Endothelial cell of hepatic sinusoid (primary cell): ENCODE results near the gene C2orf72.

Source experiments
- in situ Hi-C: cut with HindIII; loops from 2 replicates; pipeline ENCODE4 v1.10.0; 2017; ENCODE audit warnings: low sequenced_read_pairs

Gene C2orf72

DNA sequence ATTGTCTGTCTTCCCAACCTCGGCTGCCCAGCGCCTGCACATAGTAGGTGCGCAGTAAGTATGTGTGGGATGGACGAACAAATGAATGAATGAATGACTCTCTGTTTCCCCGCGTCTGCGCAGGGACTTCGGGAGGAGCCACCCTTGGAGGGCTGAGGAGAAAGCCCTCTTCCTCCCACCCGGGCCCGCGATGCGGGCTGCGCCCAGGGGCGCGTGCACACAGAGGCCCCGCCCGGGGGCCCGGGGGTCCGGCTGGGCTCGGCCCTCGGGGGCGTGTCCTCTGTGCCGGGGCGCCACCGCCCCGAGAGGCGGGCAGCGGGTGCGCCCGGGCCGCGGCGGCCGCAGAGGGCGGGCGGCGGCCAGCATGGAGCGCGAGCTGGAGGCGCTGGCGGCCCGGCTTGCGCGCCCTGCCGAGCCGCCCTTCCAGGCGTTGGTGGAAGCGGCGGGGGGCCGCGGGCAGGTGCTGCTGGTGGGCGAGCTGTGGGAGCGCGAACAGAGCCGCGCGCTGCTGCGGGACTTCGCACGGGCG lies at the start of gene C2orf72:
TSS of gene C2orf72 (plus strand) at position 322 of the 529 bp plus-strand sequence. CDS start at position 365, 43 bp downstream.
- in situ Hi-C loops = no loop called here

- in situ Hi-C loops = no loop called here
Observed at GRCh38 chr2:230989731-230990130, 47.6 kb upstream of the C2orf72 start.

- in situ Hi-C loops = no loop called here
Observed at GRCh38 chr2:230990131-230990898, 47.0 kb upstream of the C2orf72 start.

GRCh38 chr2:230990899-230991150 lies 46.5 kb upstream of the C2orf72 start:
- in situ Hi-C loops = no loop called here

- in situ Hi-C loops = no loop called here
Observed at GRCh38 chr2:230991598-230991997, 45.7 kb upstream of the C2orf72 start.

- in situ Hi-C loops = no loop called here
Observed at GRCh38 chr2:230995821-230996220, 41.5 kb upstream of the C2orf72 start, which contains the start of gene SPATA3. Gene SPATA3, plus strand, starts transcription at chr2:230996121. Its CDS starts 113 bp downstream, at chr2:230996234.

- in situ Hi-C loops = no loop called here
Observed at GRCh38 chr2:230996661-230997060, 40.7 kb upstream of the C2orf72 start.

DNA sequence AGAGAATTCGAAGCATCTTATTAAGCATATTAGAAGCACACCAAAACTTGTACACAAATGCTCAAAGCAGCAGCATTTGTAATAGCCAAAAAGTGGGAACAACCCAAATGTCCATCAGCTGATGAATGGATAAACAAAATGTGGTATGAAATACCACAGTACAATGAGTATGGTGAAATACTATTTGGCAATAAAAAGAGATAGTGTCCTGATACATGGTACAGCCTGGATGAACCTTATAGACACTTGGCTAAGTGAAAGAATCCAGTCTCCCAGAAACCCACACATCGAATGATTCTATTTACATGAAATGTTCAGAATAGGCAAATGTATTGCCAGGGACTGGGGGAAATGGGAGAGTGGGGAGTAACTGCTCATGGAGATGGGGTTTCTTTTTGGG lies 38.4 kb upstream of the C2orf72 start:
- in situ Hi-C loops = no loop called here

GRCh38 chr2:230999477-230999876 lies 37.8 kb upstream of the C2orf72 start:
- in situ Hi-C loops = no loop called here

DNA sequence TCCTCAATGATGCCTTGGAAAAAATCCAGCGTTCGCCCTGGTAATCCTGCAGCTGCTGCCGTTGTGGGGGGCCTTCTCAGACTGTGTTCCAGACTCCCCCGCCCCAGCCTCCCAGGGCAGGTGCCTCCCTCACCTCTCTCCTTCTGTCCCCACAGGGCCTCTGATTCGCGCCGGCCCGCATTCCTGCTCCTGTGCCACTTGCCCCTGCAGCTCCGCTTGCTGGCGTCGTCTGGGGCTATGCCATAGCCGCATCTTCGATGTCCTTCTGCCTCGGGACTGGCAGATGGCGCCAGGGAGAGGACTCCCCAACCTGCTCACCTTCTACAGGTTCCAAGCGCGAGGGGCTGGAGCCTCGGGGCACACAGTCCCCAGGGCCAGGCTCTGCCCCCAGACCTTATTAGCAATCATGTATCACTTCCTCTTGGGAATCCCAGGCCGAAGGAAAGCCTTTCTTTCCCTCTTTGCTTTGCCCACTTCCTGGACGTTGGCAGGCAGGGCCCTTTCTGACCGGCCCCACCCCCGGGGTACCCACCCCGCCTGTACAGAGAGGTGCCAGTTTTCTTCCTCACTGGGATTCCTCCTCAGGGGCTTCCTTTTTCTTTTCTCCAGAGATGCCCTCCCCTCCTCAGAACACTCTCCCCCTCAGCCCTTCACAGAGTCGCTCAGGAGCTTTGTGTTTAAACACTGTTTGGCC lies 37.0 kb upstream of the C2orf72 start:
- in situ Hi-C loops = loop anchor here (5.0 kb wide), 3 partner anchors 42 to 123 kb away; no protein-coding TSS in a partner anchor

DNA sequence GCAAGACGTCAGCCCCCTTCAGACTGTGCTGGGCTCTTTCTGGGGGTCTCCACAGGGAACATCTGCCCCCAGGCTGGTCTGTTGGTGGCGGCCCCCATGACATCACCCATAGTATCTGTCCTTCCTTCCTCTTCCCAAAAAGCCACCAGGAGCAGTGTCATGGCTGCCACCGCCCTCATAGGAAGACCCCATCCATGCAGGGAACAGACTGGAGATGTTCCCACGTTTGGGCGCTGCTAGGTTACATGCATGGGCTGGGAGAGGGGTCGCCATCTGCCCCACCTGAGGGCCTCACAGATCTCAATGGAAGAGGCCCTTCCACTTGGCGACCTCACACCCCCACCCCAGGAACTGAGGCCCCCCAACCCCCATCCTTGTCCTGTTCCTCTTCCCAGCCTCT lies 36.3 kb upstream of the C2orf72 start:
- in situ Hi-C loops = loop anchor here (5.0 kb wide), 3 partner anchors 41 to 124 kb away; no protein-coding TSS in a partner anchor

DNA sequence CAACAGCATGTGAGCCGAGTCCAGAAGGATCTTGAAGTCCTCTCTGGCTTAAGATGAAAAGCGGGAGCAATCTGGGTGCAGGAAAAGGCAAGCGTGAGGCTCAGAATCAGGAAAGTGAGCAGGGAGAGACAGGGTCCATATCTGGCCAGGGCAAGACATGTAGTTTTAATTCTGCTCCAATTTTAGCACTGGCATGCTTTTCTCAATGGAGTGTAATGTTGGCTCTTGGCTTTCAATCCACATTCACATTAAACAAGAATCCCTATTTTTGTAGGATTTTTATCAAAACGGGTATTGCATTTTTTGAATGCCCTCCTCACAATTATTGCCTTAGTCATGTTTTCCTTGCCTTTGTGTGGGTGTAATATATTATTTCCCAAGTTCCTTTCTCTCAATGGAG lies 35.4 kb upstream of the C2orf72 start:
- in situ Hi-C loops = loop anchor here (5.0 kb wide), 3 partner anchors 40 to 125 kb away; no protein-coding TSS in a partner anchor

DNA sequence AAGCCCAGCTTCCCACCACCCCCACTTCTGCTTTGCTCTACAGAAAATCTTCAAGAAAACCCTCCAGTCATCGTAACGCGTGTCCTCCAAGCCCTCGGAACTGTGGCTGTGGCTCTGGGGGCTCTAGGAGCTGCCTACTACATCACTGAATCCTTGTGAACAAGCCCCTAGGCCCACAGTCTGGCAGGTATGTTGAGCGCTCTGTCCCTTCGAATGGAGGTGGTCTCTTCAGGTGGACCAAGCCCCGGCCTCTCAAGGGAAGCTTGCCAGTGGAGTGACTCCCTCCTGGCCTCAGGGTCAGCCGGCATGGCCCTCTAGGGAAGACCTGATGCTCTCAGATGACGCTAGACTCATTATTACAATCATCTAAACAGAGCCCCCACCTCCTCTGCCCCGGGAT lies 34.7 kb upstream of the C2orf72 start:
- in situ Hi-C loops = loop anchor here (5.0 kb wide), 3 partner anchors 40 to 125 kb away; no protein-coding TSS in a partner anchor

DNA sequence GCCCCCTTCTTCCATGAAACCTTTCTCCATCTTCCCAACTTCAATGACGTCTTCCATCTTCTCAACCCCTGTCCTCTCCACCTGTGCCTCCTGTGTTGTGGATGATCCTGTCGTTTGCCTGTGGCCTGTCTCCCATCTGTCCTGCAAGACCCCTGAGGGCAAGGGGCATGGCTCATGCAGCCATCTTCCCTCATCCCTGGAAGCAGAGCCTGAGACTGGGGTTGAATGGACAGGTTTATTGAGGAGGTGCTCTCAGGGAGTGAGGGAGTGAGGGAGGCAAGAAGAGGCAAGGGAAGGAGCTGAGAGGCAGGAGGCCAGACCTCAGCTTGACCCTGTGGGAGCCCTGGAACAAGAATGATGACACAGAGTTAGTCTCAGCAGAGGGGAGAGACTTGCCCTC lies 34.1 kb upstream of the C2orf72 start:
- in situ Hi-C loops = loop anchor here (5.0 kb wide), 3 partner anchors 39 to 126 kb away; no protein-coding TSS in a partner anchor

GRCh38 chr2:231004930-231005329 lies 32.4 kb upstream of the C2orf72 start:
- in situ Hi-C loops = loop anchor here (5.0 kb wide), 3 partner anchors 37 to 128 kb away; no protein-coding TSS in a partner anchor

GRCh38 chr2:231007286-231008098 lies 29.8 kb upstream of the C2orf72 start:
- in situ Hi-C loops = no loop called here

- in situ Hi-C loops = no loop called here
Observed at GRCh38 chr2:231008131-231008530, 29.2 kb upstream of the C2orf72 start.

DNA sequence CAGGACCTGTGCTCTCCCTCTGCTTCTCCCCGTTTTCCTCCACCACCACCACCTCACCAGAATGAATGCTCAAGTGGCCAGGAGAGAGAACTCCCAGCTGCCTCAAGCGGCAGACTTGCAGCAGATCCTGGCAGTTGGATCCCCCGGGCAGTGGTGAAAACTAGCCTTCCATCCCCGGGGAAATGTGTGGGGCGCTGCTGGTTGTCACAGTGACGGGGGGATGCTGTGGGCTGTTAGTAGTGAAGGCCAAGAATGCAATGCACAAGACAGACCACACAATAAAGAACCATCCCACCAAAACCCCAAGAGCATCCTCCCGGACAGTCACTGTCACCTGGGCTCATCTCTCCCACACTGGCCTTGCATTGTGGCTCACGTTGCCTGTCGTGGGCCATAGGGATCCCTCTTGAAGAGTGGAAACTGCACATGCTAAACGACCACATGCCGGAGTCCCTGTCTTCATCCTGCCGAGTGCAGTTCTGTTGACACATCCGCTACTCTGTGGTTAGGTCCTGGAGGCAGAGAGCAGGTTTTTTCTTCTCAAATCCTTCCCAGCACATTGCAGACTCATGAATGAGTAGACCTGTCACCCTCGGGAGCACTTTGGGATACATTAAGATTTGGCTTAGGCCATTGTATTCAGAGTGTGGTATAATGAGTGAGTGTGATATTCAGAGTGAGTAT lies 27.9 kb upstream of the C2orf72 start:
- in situ Hi-C loops = no loop called here

GRCh38 chr2:231010201-231010730 lies 27.1 kb upstream of the C2orf72 start:
- in situ Hi-C loops = no loop called here

DNA sequence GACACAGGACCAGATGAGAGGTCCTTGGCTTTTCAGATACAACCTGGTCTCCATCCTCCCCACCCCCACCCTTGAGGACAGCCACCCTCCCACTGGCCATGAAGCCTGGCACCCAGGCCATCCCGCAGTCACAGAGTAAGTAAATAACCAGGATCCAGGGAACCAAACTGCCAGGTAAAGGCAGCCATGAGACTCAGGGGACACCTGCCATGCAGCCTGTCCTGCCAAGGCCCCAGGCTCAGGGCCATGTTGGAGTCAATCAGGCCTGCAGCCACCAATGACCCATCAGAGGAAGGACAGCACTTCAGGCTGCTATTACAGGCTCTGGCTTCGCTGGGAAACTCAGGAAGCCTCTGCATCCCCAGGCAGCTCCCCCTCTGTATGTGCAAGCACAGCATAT lies 25.8 kb upstream of the C2orf72 start:
- in situ Hi-C loops = no loop called here
